HG02798 (cell line): ENCODE measurements around the gene ARSB.
"Not testable (repeated sequence)": the region's sequence is repeated elsewhere in the genome, so short reads cannot be mapped to it uniquely, and the experiment has no call there.

Experiments used
- ATAC-seq: cut with Tn5 transposase; IDR thresholded peaks from one replicate; pipeline ENCODE4 v1.9.1; 2021; ENCODE audit warnings: mild to moderate bottlenecking; ENCODE audit not compliant: unreplicated experiment, poor library complexity

Gene ARSB

GRCh38 chr5:78791501-78792100 is 193.5 kb downstream of the ARSB start:
- no peak for ATAC-seq

DNA sequence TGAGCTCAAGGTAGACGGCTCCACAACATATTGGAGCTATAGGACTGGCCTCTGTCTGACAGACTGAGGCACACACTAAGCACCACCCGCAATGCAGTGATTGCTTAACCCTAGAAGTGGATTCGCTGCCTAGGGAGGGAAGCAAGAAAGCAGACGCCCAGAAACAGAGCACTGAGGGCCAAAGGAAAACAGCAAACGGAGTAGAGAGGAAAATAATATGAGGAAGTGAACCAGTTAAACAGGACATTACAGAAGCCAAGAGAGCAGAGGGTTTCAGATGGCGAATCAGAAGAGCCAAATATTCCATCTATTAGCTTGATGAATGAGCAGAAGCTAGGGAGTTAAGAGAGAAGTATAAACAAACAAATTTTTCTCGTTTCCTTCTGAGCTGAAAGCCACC is 197.3 kb downstream of the ARSB start:
- no peak for ATAC-seq

- ATAC-seq: no peak
These were observed 199.7 kb downstream of the ARSB start for GRCh38 chr5:78785454-78785853.

DNA sequence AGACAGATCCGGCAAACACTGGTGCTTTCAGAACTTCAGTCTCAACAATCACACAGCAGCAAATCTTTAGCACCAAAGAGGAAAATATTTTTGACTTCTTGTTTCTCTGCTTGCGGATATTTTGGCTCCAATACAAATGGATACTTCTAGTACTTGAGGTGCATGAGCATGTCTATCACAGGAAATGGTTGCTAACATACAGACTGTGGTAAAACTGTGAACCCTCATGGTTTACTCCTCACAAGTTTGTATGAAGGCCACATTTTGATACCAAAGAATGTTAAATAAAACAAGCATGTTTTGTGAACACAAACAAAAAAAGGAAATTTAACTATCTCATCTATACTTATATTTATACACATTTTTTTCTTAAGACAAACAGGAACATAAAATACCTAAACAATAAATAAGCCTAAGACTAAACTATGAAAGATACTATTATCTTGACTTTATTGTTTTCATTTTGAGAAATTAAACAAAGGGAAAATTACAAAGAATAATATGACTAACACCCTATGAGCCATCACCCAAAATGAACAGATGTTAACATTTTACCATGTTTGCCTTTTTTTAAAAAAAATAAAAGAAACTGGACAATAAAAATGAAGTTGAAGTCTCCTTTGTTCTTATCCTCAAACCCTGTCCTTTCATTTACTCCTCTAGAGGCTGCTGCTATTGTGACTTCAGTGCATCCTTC is 201.5 kb downstream of the ARSB start:
- ATAC-seq: no peak

GRCh38 chr5:78782728-78783127 is 202.4 kb downstream of the ARSB start:
- no peak for ATAC-seq

DNA sequence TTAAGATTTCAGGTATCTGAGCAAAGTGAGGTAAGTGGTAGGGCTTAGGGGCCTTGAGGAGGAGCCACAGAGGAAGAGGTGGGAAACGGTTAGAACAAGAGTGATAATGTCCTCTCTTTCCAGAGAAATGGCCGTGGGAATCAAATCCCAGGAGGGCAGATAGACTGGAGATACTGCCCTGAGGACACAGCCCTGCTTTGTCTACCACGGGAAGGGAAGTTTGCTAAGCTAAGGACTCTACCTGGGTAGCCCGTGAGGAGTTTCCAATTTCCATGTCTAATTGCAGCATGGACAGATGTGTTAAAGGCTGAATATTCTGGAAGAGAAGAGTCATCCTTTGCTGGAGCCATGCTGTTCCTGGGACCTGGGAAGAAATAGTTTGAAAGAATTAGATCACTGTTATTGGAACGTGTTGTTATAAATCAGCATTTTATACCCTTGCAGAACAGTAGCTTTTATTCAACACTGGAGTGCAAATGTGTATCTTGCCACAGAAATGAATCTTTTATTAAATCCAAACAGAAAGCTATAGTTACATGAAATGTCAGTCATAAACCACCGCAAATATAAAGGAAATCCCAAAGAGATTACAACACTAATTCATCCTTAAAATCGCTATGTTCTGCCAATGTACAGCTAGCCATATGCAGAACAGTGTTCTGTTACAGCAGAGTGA is 203.4 kb downstream of the ARSB start:
- no peak for ATAC-seq

- no peak for ATAC-seq
These were observed 205.1 kb downstream of the ARSB start for GRCh38 chr5:78779771-78780616.

DNA sequence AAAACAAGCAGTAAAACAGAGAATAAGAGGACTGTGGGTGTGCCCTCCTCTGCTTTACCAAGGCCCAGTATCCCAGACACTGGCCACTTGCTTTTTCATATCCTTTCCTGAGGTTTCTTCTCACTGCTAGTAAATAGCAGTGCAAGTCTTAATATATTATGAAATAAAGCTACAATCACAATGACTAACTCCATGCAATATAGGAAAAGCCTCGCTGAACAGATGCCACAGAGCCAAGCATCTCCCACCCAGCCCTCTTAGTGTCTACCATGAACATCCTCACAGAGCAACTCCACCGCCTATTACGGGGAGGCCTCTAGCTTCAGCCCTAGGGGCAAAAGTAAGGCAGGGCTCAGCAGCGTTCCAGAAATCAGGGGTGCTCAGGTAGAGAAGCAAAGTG is 205.8 kb downstream of the ARSB start:
- no peak for ATAC-seq

DNA sequence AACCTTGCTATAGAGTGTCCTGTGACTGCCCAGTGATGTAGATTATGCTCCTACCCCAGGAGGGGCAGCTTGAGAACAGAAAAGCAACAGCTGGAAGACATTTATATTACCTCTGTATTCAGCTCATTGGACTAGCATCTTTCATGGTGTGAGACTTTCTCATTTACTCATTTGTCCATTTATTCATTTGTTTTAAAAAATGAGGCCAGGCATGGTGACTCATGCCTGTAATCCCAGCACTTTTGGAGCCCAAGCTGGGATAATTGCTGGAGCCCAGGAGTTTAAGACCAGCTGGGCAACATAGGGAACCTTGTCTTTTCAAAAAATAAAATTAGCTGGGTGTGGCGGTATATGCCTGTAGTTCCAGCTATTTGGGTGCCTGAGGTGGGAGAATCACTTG is 206.6 kb downstream of the ARSB start:
- ATAC-seq: no peak

DNA sequence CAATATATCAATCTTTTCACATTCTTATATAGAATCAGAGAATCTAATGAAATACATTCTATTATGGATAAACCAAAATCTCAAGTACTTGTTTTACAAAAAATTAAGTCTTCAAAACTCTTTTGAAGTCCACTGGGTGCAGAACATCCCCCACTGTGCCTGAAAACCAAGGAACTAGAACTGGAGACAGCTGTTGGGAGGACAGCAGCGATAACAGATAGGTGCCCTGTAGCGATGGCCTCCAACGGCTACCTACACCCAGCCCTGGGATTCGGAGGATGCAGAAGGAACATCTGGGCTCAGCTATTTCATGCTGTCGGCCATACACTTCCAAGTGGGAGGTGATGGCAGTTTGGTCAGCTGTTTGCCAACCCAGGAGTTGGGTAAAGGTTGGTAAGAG is 207.2 kb downstream of the ARSB start:
- no peak for ATAC-seq

- no peak for ATAC-seq
These were observed 208.5 kb downstream of the ARSB start for GRCh38 chr5:78776637-78777036.

DNA sequence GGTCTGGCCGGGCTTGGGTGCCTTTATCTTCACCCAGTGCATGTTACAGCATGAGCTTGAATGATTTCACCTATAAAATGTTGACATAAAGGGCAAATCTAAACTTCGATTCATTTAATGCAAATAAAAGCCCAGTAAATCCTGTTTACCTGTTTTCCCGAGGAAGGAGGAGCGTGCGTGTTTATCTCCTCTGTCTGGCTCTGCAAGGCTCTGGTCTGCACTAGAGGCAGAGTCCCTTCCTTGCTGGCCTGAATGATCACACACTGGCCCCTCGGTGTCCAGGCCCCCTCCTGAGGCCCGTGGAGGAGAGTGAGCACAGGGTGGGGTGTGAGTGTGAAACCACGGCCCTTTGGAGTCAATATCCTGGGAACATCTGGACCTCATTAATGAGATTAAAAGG is 211.5 kb downstream of the ARSB start:
- no peak for ATAC-seq

DNA sequence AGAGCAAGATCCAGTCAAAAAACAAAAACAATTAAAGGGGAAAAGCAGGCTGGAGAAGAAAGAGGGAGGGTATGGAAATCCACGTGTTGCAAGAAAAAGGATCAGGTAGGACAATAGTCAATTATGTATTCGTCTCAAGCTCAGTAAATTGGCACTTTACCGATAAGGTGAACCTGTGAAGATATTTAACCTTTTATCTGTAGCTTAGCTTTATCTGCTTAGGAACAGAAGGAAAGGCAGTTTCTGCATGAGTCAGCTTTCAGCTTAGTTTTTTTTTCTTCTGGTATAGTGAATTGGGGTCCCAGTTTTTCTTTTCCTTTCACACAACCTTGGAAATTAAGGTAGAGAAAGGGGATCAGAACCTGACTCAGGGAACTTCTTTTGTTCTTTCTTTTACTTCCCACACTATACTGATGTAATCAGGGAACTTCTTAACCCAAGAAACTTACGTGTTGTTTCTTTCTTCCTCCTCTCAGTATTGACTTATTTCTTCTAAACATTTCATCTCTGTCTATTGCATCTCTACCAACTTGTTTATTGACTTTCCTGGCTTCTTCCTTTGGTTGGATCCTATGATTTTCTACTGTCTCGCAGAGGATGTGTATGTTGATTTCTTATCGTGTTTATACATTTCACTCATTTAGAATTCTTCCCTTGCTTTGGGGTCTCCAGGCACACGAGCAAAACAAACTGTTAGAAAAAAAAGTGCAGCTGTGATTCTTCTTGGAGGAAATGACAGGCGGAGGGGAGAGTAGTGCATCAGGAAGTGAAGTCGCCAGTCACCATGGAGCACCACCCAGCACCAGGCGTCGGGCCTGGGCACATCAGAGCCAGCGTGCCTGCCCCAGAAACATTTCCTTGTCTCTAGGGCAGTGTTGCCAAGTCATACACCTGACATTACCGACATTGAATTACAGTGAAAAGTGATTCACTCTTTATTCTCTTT is 213.6 kb downstream of the ARSB start:
- no peak for ATAC-seq

DNA sequence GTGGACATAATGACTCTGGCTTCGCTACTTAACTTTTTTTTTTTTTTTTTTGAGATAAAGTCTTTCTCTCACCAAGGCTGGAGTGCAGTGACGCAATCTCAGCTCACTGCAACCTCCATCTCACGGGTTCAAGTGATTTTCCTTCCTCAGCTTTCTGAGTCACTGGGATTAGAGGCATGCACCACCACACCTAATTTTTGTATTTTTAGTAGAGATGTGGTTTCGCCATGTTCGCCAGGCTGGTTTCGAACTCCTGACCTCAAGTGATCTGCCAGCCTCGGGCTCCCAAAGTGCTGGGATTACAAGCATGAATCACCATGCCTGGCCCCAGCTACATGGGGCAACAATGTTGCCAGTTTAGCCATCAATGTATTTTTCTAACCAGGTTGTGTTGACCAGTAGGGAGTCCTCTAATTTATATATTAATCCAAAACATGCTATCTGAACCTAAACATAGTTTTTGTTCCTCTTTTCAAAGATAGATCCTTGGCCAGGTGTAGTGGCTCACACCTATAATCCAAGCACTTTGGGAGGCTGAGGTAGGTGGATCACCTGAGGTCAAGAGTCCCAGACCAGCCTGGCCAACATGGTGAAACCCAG is 216.2 kb downstream of the ARSB start:
- no peak for ATAC-seq

DNA sequence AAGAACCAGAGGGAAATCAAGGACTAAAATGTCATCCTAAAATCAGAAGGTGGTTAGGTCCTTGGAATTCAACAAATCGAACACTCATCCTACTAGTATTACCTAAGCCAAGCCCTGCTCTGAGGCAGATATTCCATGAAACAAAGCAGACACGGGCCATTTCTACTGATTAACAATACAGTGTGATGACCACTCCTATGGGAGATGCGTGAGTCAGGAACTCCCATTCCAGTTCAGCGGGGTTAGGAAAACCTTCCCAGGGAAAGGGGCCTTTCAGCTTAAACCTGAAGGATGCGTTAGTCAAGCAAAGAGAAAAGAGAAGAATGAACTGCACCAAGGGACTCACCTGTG is 218.7 kb downstream of the ARSB start:
- ATAC-seq: no peak

DNA sequence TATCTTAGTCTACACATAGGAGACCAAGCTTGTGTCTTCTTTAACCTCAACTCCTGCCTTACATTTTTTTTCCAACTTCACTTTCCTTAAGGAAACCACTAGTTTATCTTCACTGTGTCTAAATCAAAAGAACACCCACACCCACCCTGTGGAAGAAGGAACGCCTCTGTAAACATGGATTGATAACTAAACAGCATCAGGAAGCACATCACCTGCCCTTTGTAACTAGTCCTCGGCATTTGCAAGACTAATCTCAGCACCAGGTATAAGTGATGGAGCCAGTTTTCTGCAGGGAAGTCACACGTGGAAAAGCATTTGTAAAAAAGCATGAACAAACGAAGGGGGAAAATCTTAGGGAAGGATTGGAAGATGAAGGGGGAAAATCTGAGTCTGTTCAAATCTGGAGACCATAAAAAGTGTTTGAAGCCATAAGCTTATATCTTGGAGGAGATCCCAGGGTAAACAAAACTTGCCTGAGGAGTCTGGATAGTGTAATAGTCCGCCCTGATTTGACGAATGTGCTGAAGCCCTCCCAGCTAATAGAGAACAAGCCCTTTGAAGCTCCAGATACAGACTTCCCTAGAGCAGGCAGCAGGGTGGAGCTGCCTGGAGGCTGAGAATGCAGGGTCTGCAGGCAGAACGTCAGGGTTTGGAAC is 219.2 kb downstream of the ARSB start:
- no peak for ATAC-seq

- ATAC-seq: no peak
These were observed 220.0 kb downstream of the ARSB start for GRCh38 chr5:78765116-78765515.

DNA sequence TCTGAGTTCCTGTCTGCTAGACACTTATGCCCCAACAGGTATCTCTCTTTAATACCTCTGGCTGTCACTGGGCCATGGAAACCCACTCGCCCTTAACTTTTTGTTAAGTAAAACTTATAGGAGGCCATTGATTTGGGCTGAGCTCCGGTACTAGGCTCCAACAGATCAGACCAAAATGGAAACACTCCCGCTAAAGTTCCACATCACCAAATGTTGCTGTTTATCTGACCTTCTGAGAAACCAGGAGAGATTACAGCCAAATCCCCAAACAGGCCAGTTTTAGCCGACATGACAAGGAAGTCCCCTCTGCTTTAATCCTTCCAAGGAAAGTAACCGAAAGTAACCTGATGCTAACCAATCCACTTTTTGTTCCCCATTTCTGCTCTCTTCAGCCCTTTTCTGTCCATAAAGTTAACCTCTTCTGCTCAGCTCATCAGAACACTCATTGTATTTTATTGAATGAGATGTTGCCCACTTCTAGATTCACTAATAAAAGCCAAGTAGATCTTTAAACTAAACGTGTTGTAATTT is 221.4 kb downstream of the ARSB start:
- ATAC-seq: no peak

- ATAC-seq: not testable (repeated sequence)
These were observed 222.4 kb downstream of the ARSB start for GRCh38 chr5:78762743-78763142.
